H1 (cell line): ENCODE measurements around the gene PPY. TPM values are rescaled to one million over a fixed set of nuclear protein-coding genes. Genes with fewer than 3 reads are reported as not detected.

Experiments
- CTCF ChIA-PET: fragments of 300-600 bp; sonication (Branson Sonifier 250); formaldehyde crosslinking; loops from one replicate; lab custom pipeline; 2021; ENCODE audit not compliant: partially characterized antibody; lab: Charles Lee
- POLR2A ChIA-PET: fragments of 300-600 bp; sonication (Branson Sonifier 250); formaldehyde crosslinking; loops from one replicate; lab custom pipeline; 2021; ENCODE audit warnings: inconsistent platforms; ENCODE audit not compliant: partially characterized antibody; lab: Charles Lee
- DNase-seq, 2 experiments: peaks; one replicate each; pipeline versions ENCODE4 v3.0.0 to v3.0.0-alpha.2; 2010 to 2022; ENCODE audit warnings: low spot score in 2 of 2, low read depth in 1 of 2, mixed read lengths in 1 of 2
- FAIRE-seq: peaks from 2 replicates; lab custom pipeline; 2011; peaks lifted over from hg19 to GRCh38; lab: Jason Lieb, UNC
- H2AFZ ChIP-seq: 2 replicates; pipeline ENCODE4 v1.8.1; 2012; ENCODE audit warnings: low read length, inconsistent platforms
- H2AK5ac ChIP-seq: 2 replicates; pipeline ENCODE4 v1.6.1; 2013; ENCODE audit warnings: low read depth, low read length
- H2BK120ac ChIP-seq: replicated peaks from 2 replicates; pipeline ENCODE3; 2013; ENCODE audit warnings: low read depth, low read length, inconsistent platforms
- H2BK12ac ChIP-seq: 2 replicates; pipeline ENCODE4 v1.6.1; 2013; ENCODE audit warnings: low read depth, low read length
- H2BK15ac ChIP-seq: 2 replicates; pipeline ENCODE4 v1.6.1; 2013; ENCODE audit warnings: low read length
- H2BK20ac ChIP-seq: 2 replicates; pipeline ENCODE4 v1.6.1; 2013; ENCODE audit warnings: low read length
- H2BK5ac ChIP-seq: 2 replicates; pipeline ENCODE4 v1.6.1; 2013; ENCODE audit warnings: low read depth, low read length
- H3K14ac ChIP-seq: 2 replicates; pipeline ENCODE4 v1.6.1; 2013; ENCODE audit warnings: inconsistent platforms; ENCODE audit not compliant: insufficient read length
- H3K18ac ChIP-seq: 2 replicates; pipeline ENCODE4 v1.6.1; 2013; ENCODE audit warnings: low read length; ENCODE audit errors: extremely low read depth
- H3K23ac ChIP-seq: 2 replicates; pipeline ENCODE4 v1.6.1; 2013; ENCODE audit warnings: inconsistent platforms; ENCODE audit not compliant: insufficient read length
- H3K23me2 ChIP-seq: 2 replicates; pipeline ENCODE4 v1.6.1; 2013; ENCODE audit warnings: low read depth, low read length
- H3K27ac ChIP-seq: 2 replicates; pipeline ENCODE4 v1.6.1; 2011; ENCODE audit warnings: low read depth, low read length, inconsistent platforms
- H3K27me3 ChIP-seq, 4 experiments: replicated peaks in 1 of 4; 1 replicate in 1 of 4; 2 replicates in 3 of 4; pipeline versions ENCODE4 v1.6.1 to v1.8.1; 2011 to 2013; ENCODE audit warnings: low read length in 3 of 4, mild to moderate bottlenecking in 3 of 4, inconsistent platforms in 2 of 4, mixed read lengths in 2 of 4, moderate library complexity in 1 of 4; ENCODE audit not compliant: control insufficient read depth in 3 of 4, insufficient read depth in 3 of 4; ENCODE audit errors: extremely low read depth in 1 of 4
- H3K36me3 ChIP-seq, 4 experiments: 2 replicates each; pipeline versions ENCODE4 v1.6.1 to v1.8.1; 2011 to 2013; ENCODE audit warnings: mild to moderate bottlenecking in 4 of 4, low read length in 3 of 4, moderate library complexity in 2 of 4, control low read depth in 1 of 4, inconsistent platforms in 1 of 4; ENCODE audit not compliant: insufficient read depth in 4 of 4, control insufficient read depth in 2 of 4
- H3K4ac ChIP-seq: replicated peaks from 2 replicates; pipeline ENCODE3; 2013; ENCODE audit warnings: low read length, low read depth, mixed read lengths, inconsistent platforms; ENCODE audit not compliant: insufficient read length
- H3K4me1 ChIP-seq, 4 experiments: replicated peaks in 1 of 4; 1 replicate in 1 of 4; 2 replicates in 3 of 4; pipeline versions ENCODE4 v1.6.1 to v1.8.1; 2011 to 2013; ENCODE audit warnings: low read length in 3 of 4, inconsistent platforms in 2 of 4, mixed read lengths in 1 of 4; ENCODE audit not compliant: insufficient read depth in 4 of 4, control insufficient read depth in 3 of 4
- H3K4me2 ChIP-seq, 2 experiments: 2 replicates each; pipeline versions ENCODE4 v1.6.1 to v1.8.1; 2011 to 2013; ENCODE audit warnings: low read depth in 2 of 2, low read length in 2 of 2, control low read depth in 1 of 2, inconsistent platforms in 1 of 2, mild to moderate bottlenecking in 1 of 2; ENCODE audit not compliant: insufficient read depth in 1 of 2
- H3K4me3 ChIP-seq, 4 experiments: fragments of 200-600, 300-600 bp in 1 of 4; sonication (generic), shearing (Covaris generic), sonication (Bioruptor Twin) in 1 of 4; 2 replicates each; pipeline versions ENCODE4 v1.5.1 to v1.8.1; 2011 to 2016; ENCODE audit warnings: low read length in 4 of 4, low read depth in 3 of 4, control low read depth in 2 of 4, inconsistent platforms in 2 of 4, mild to moderate bottlenecking in 2 of 4, mixed read lengths in 1 of 4, moderate library complexity in 1 of 4; ENCODE audit not compliant: insufficient read depth in 2 of 4; ENCODE audit errors: extremely low read depth in 1 of 4
- H3K56ac ChIP-seq: replicated peaks from 2 replicates; pipeline ENCODE3; 2013; ENCODE audit warnings: low read depth, mild to moderate bottlenecking, mixed read lengths, low read length, inconsistent platforms; ENCODE audit not compliant: insufficient read length
- H3K79me1 ChIP-seq: 2 replicates; pipeline ENCODE4 v1.6.1; 2013; ENCODE audit warnings: low read depth, low read length, control low read depth
- H3K79me2 ChIP-seq, 2 experiments: 2 replicates each; pipeline versions ENCODE4 v1.6.1 to v1.8.1; 2012 to 2013; ENCODE audit warnings: low read length in 2 of 2, mild to moderate bottlenecking in 2 of 2, inconsistent platforms in 1 of 2; ENCODE audit not compliant: insufficient read depth in 2 of 2, control insufficient read depth in 1 of 2
- H3K9ac ChIP-seq, 4 experiments: replicated peaks in 1 of 4; 1 replicate in 1 of 4; 2 replicates in 3 of 4; pipeline versions ENCODE4 v1.6.1 to v1.8.1; 2011 to 2013; ENCODE audit warnings: low read depth in 3 of 4, low read length in 3 of 4, control low read depth in 2 of 4, mild to moderate bottlenecking in 2 of 4, moderate library complexity in 2 of 4, inconsistent platforms in 1 of 4; ENCODE audit errors: extremely low read depth in 1 of 4
- H3K9me3 ChIP-seq, 2 experiments: 2 replicates each; pipeline versions ENCODE4 v1.6.1 to v1.8.1; 2012 to 2013; ENCODE audit warnings: mild to moderate bottlenecking in 2 of 2, moderate library complexity in 2 of 2, control low read depth in 1 of 2, inconsistent platforms in 1 of 2, low read depth in 1 of 2, low read length in 1 of 2, mixed read lengths in 1 of 2; ENCODE audit not compliant: insufficient read depth in 2 of 2
- H4K20me1 ChIP-seq, 2 experiments: replicated peaks in 1 of 2; 2 replicates each; pipeline versions ENCODE3 to v1.8.1; 2011 to 2013; ENCODE audit warnings: inconsistent platforms in 2 of 2, low read length in 2 of 2, mild to moderate bottlenecking in 1 of 2; ENCODE audit not compliant: insufficient read depth in 2 of 2, control insufficient read depth in 1 of 2
- H4K5ac ChIP-seq: 2 replicates; pipeline ENCODE4 v1.6.1; 2013; ENCODE audit warnings: low read length, low read depth, mixed read lengths, inconsistent platforms; ENCODE audit not compliant: insufficient read length
- H4K8ac ChIP-seq: 2 replicates; pipeline ENCODE4 v1.8.0; 2013; ENCODE audit warnings: mild to moderate bottlenecking, moderate library complexity, low read length, inconsistent platforms; ENCODE audit not compliant: insufficient read depth; ENCODE audit errors: extremely low read depth
- H4K91ac ChIP-seq: replicated peaks from 2 replicates; pipeline ENCODE3; 2013; ENCODE audit warnings: low read length, mixed read lengths, inconsistent platforms; ENCODE audit not compliant: insufficient read length
- FOSL1 ChIP-seq: IDR thresholded peaks from 2 replicates; pipeline ENCODE4 v1.6.1; 2011; ENCODE audit warnings: mild to moderate bottlenecking, low read depth, low read length, moderate library complexity; ENCODE audit not compliant: insufficient read depth
- HDAC2 ChIP-seq, 2 experiments: fragments of 300-600 bp in 1 of 2; sonication (generic) in 1 of 2; IDR thresholded peaks; 2 replicates each; pipeline ENCODE4 v1.6.1; 2011 to 2012; ENCODE audit warnings: low read depth in 2 of 2, low read length in 2 of 2, mild to moderate bottlenecking in 2 of 2, moderate library complexity in 2 of 2, borderline replicate concordance in 1 of 2, inconsistent platforms in 1 of 2
- PHF8 ChIP-seq: fragments of 200-600 bp; sonication (generic); conservative IDR thresholded peaks from 2 replicates; pipeline ENCODE4 v1.7.1; 2012; ENCODE audit warnings: low read depth, mild to moderate bottlenecking, inconsistent platforms, low read length, moderate library complexity
- RAD21 ChIP-seq, 2 experiments: IDR thresholded peaks in 1 of 2; conservative IDR thresholded peaks in 1 of 2; 2 replicates each; pipeline ENCODE4 v1.6.1; 2011; ENCODE audit warnings: low read depth in 2 of 2, low read length in 2 of 2, improper control_type of control experiment in 1 of 2, inconsistent platforms in 1 of 2, mild to moderate bottlenecking in 1 of 2, moderate library complexity in 1 of 2
- whole genome bisulfite sequencing, 2 experiments: shearing (Covaris generic) in 1 of 2; methylation state at CpG; one replicate each; pipeline versions ENCODE4 v1.1.6 to v1.1.7; 2013 to 2015; ENCODE audit warnings: low lambda C conversion rate in 2 of 2, mixed read lengths in 2 of 2, inconsistent platforms in 1 of 2, low coverage in 1 of 2, missing lambda C conversion rate in 1 of 2; ENCODE audit not compliant: insufficient replicate concordance in 2 of 2, insufficient coverage in 1 of 2, insufficient read length in 1 of 2; ENCODE audit errors: extremely low coverage in 1 of 2, missing lambda C conversion rate in 1 of 2; 5-methylcytosine and 5-hydroxymethylcytosine counted together
- polyA plus RNA-seq, 7 experiments: library from polyadenylated mRNA; depleted of rRNA in 3 of 7; stranded (reverse) in 5 of 7; unstranded in 2 of 7; fragments of >200 nt in 5 of 7; fragments of 200-250 nt in 2 of 7; gene quantifications; 1 replicate in 5 of 7; 2 replicates in 1 of 7; 4 replicates in 1 of 7; pipeline versions ENCODE4 v1.2.1 to v1.2.3, GENCODE V29; 2011 to 2013; ENCODE audit warnings: missing spikeins in 2 of 7, mixed read lengths in 2 of 7
- total RNA-seq: library from RNA; stranded (reverse); fragmentation: NEBNext Ultra II Directional; extraction: Animal tissue kit (Norgen Biotek cat#: 25700); gene quantifications from 2 replicates; pipeline ENCODE4 v1.2.1, GENCODE V29; 2021
- TF ChIP-seq, protein P1 (sequence below), 3 experiments: IDR thresholded peaks; 1 replicate in 2 of 3; 2 replicates in 1 of 3; pipeline versions ENCODE4 v1.5.1 to v1.6.1; 2011; ENCODE audit warnings: low read length in 3 of 3, mild to moderate bottlenecking in 3 of 3, inconsistent platforms in 2 of 3, low read depth in 1 of 3, moderate library complexity in 1 of 3; ENCODE audit not compliant: insufficient read depth in 1 of 3; ENCODE audit errors: control extremely low read depth in 1 of 3

Gene PPY
- total and polyA plus RNA-seq, 2 of the 8 experiments (the other 6 are each of a cell fraction or from before 2014, with no cell fraction given) = 0.26 TPM; not detected in 1

DNA sequence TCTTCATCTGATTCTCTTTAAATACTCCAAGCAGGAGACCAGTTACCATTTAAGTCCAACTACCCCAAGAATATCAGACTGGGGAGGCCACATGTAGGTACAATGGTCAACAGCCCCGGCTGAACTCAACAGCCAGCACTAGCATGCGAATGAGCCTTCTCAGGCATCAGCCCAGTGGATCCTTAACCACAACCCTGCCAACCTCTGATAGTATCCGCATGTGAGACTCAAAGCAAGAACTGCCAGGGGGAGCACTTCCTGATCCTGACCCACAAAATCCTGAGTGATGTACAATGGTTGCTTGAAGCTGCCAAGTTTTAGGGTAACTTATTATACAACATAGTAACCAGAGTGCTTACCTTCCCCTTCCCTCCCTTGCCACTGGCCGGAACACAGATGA is 7.5 kb upstream of the PPY start:
- Histone ChIP-seq H3K4me3 (no peak overlapping the region), H3K4me1 (peaks cover 5 to 15% (median 12%) of the 10 kb centered on the region in 4 experiments)
- TF ChIP-seq FOSL1 (no peak), PHF8 (no peak), RAD21 (IDR thresholded peaks at IDR 0.05 in 1 of 2, conservative IDR thresholded peaks at IDR 0.05 in 1 of 2; ENCODE audit: low read depth in 2 of 2, low read length in 2 of 2) (0 out of 4 replicates have a peak, but pooled peaks of 1 of the 2 experiments have one; percentile 1), HDAC2 (IDR thresholded peaks at IDR 0.05; ENCODE audit: borderline replicate concordance in 1 of 2, low read depth in 2 of 2, low read length in 2 of 2) (no peak)
- TF ChIP-seq, protein P1, sequence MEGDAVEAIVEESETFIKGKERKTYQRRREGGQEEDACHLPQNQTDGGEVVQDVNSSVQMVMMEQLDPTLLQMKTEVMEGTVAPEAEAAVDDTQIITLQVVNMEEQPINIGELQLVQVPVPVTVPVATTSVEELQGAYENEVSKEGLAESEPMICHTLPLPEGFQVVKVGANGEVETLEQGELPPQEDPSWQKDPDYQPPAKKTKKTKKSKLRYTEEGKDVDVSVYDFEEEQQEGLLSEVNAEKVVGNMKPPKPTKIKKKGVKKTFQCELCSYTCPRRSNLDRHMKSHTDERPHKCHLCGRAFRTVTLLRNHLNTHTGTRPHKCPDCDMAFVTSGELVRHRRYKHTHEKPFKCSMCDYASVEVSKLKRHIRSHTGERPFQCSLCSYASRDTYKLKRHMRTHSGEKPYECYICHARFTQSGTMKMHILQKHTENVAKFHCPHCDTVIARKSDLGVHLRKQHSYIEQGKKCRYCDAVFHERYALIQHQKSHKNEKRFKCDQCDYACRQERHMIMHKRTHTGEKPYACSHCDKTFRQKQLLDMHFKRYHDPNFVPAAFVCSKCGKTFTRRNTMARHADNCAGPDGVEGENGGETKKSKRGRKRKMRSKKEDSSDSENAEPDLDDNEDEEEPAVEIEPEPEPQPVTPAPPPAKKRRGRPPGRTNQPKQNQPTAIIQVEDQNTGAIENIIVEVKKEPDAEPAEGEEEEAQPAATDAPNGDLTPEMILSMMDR (IDR thresholded peaks at IDR 0.05; ENCODE audit: control extremely low read depth in 1 of 3, insufficient read depth in 1 of 3, low read depth in 1 of 3, low read length in 3 of 3) = peak in 2 of 3 experiments; percentile 3 to 25; a peak in 1 of 4 replicates
- TF ChIP-seq, all 59 proteins: peak for 2
- no peak overlapping the region for H2AFZ ChIP-seq
- DNase-seq (no peak), FAIRE-seq (no peak)
- H3K79me2 ChIP-seq = no peaks in the 10 kb centered on the region
- H3K27me3 ChIP-seq = peaks cover 2 to 25% (median 18%) of the 10 kb centered on the region in 4 experiments; a peak in 6 of 7 replicates
- no peaks in the 10 kb centered on the region for H3K79me1 ChIP-seq
- no peaks in the 10 kb centered on the region for H3K9me3 ChIP-seq
- no peak overlapping the region for H2BK12ac ChIP-seq
- no peak overlapping the region for H3K56ac ChIP-seq
- H3K23ac ChIP-seq = no peak overlapping the region
- peaks cover 16% of the 10 kb centered on the region for H3K23me2 ChIP-seq
- H2AK5ac ChIP-seq = no peak overlapping the region
- H3K18ac ChIP-seq = no peak overlapping the region
- H4K8ac ChIP-seq = no peak overlapping the region
- 0 out of 2 replicates have a peak overlapping the region, but pooled peaks have one; percentile 40 for H2BK15ac ChIP-seq
- no peak overlapping the region for H3K27ac ChIP-seq
- no peak overlapping the region for H3K4ac ChIP-seq
- no peak overlapping the region for H2BK5ac ChIP-seq
- H2BK20ac ChIP-seq = no peak overlapping the region
- no peak overlapping the region for H2BK120ac ChIP-seq
- H3K9ac ChIP-seq = no peak overlapping the region
- no peaks in the 10 kb centered on the region for H4K20me1 ChIP-seq
- no peak overlapping the region for H3K14ac ChIP-seq
- H3K4me2 ChIP-seq = no peak overlapping the region
- no peak overlapping the region for H4K5ac ChIP-seq
- CTCF ChIA-PET = interaction anchor here (0.6 to 10.5 kb wide), 14 partner anchors 9 to 1448 kb away, joined by 3 to 106 read pairs (median 4); partner anchors contain the start of gene CD300LG
- H3K36me3 ChIP-seq = no peaks in the 10 kb centered on the region
- POLR2A ChIA-PET = interaction anchor here (0.8 to 1.5 kb wide), 4 partner anchors 12 to 241 kb away, joined by 3 read pairs; no protein-coding TSS in a partner anchor
- H4K91ac ChIP-seq = no peak overlapping the region
- WGBS, 2 experiments = 72% methylated on average over 4 of the region's 4 CpGs; no CpG with 5 or more reads in 1 of the 2 experiments
